ENCODE data around the gene VIPAS39.

GRCh38 chr14:77485256-77485655 lies 27.9 kb upstream of the VIPAS39 start:
- no peak for TF ChIP-seq CTCF (IDR thresholded peaks at IDR 0.05)
- TF ChIP-seq POLR2A (IDR thresholded peaks at IDR 0.05) = no peak
